PC-3 (cell line): ENCODE data around the gene CAPZB. TPM values are rescaled to one million over a fixed set of nuclear protein-coding genes. Genes with fewer than 3 reads are reported as not detected.

Experiments
- ATAC-seq: fragments of 200-7000 bp; cut with Tn5 transposase; 2 replicates; pipeline ENCODE4 v1.9.1; 2020; ENCODE audit warnings: mild to moderate bottlenecking, moderate library complexity
- BruUV-seq: library from RNA; stranded (reverse); fragments of 400-500 nt; replicated peaks from 2 replicates; lab custom pipeline; 2021; lab: Mats Ljungman, UMichigan
- CTCF ChIA-PET: fragments of 300-600 bp; sonication (Branson Sonifier 250); formaldehyde crosslinking; loops from one replicate; lab custom pipeline; 2022; ENCODE audit warnings: antibody characterized with exemption; lab: Charles Lee
- POLR2A ChIA-PET: fragments of 300-600 bp; sonication (Branson Sonifier 250); formaldehyde crosslinking; loops from one replicate; lab custom pipeline; 2022; ENCODE audit warnings: antibody characterized with exemption; ENCODE audit not compliant: unreplicated experiment; lab: Charles Lee
- DNase-seq: peaks from one replicate; pipeline ENCODE4 v3.0.0-alpha.2; 2015
- H2AFZ ChIP-seq: fragments of 300-600 bp; sonication (generic); 2 replicates; pipeline ENCODE4 v1.6.0; 2016; ENCODE audit warnings: antibody characterized with exemption, low read length
- H3F3A ChIP-seq: fragments of 300-600 bp; sonication (generic); one replicate; pipeline ENCODE4 v1.6.0; 2017; ENCODE audit warnings: antibody characterized with exemption, low read length, control low read depth, mild to moderate bottlenecking; ENCODE audit not compliant: unreplicated experiment
- H3K27ac ChIP-seq: fragments of 300-600 bp; sonication (generic); 2 replicates; pipeline ENCODE4 v1.5.1; 2016; ENCODE audit warnings: mild to moderate bottlenecking, low read length
- H3K27me3 ChIP-seq: fragments of 300-600 bp; sonication (generic); 2 replicates; pipeline ENCODE4 v1.6.1; 2016; ENCODE audit warnings: low read length, mixed read lengths
- H3K36me3 ChIP-seq: fragments of 300-600 bp; sonication (generic); 2 replicates; pipeline ENCODE4 v1.6.1; 2016; ENCODE audit warnings: low read depth, mixed run types, low read length, mixed read lengths
- H3K4me1 ChIP-seq: fragments of 300-600 bp; sonication (generic); 2 replicates; pipeline ENCODE4 v1.5.1; 2016; ENCODE audit warnings: low read length; ENCODE audit not compliant: insufficient read depth
- H3K4me2 ChIP-seq: fragments of 300-600 bp; sonication (generic); 2 replicates; pipeline ENCODE4 v1.6.0; 2016; ENCODE audit warnings: low read length
- H3K4me3 ChIP-seq: fragments of 300-600 bp; sonication (generic); 2 replicates; pipeline ENCODE4 v1.5.1; 2016; ENCODE audit warnings: mild to moderate bottlenecking, low read length, mixed read lengths
- H3K79me2 ChIP-seq: fragments of 300-600 bp; sonication (generic); 2 replicates; pipeline ENCODE4 v1.6.1; 2017; ENCODE audit warnings: low read length, mixed read lengths
- H3K9ac ChIP-seq: fragments of 300-600 bp; sonication (generic); 2 replicates; pipeline ENCODE4 v1.6.0; 2016; ENCODE audit warnings: mild to moderate bottlenecking, low read length
- H3K9me2 ChIP-seq: fragments of 300-600 bp; sonication (generic); replicated peaks from 2 replicates; pipeline ENCODE4 v1.6.1; 2016; ENCODE audit warnings: mixed run types, low read length, mixed read lengths
- H3K9me3 ChIP-seq: fragments of 300-600 bp; sonication (generic); 2 replicates; pipeline ENCODE4 v1.6.1; 2016; ENCODE audit warnings: low read length, mixed read lengths
- H4K20me1 ChIP-seq: fragments of 300-600 bp; sonication (generic); 2 replicates; pipeline ENCODE4 v1.6.1; 2016; ENCODE audit warnings: low read length, mixed read lengths
- CTCF ChIP-seq: fragments of 300-600 bp; sonication (generic); conservative IDR thresholded peaks from 2 replicates; pipeline ENCODE4 v1.5.1; 2017; ENCODE audit warnings: antibody characterized with exemption, low read depth, mild to moderate bottlenecking, low read length
- EZH2 ChIP-seq: fragments of 300-600 bp; sonication (generic); IDR thresholded peaks from one replicate; pipeline ENCODE4 v1.6.1; 2017; ENCODE audit warnings: antibody characterized with exemption, mild to moderate bottlenecking, low read length; ENCODE audit not compliant: unreplicated experiment
- EZH2phosphoT487 ChIP-seq: fragments of 300-600 bp; sonication (generic); IDR thresholded peaks from 2 replicates; pipeline ENCODE4 v1.6.1; 2018; ENCODE audit warnings: mild to moderate bottlenecking, antibody characterized with exemption, low read length, borderline replicate concordance
- intact Hi-C: fragments of 100-400 bp; cut with micrococcal nuclease; formaldehyde crosslinking; loops from 2 replicates; pipeline ENCODE4 v1.9.0; 2023
- total RNA-seq: library from RNA; depleted of rRNA; stranded (reverse); fragments of >200 nt; gene quantifications from 2 replicates; pipeline ENCODE4 v1.2.3, GENCODE V29; 2014

The CAPZB gene
- total RNA-seq, 1 experiment from 2014 or later: 86.7 TPM

- no peak for TF ChIP-seq EZH2phosphoT487
- TF ChIP-seq CTCF: no peak
- TF ChIP-seq EZH2: no peak
- POLR2A ChIA-PET: interaction anchor here (0.6 kb wide), 1 partner anchor 53 kb away, joined by 3 read pairs; no protein-coding TSS in a partner anchor
- BruUV-seq: no TSS peak
Measured at GRCh38 chr1:19309123-19309813, 176.1 kb downstream of the CAPZB start.

GRCh38 chr1:19308509-19308907 lies 176.8 kb downstream of the CAPZB start:
- CTCF ChIA-PET: no interaction called here
- POLR2A ChIA-PET: no interaction called here
- no peak overlapping the region for H2AFZ ChIP-seq
- H3K9me3 ChIP-seq: no peaks in the 10 kb centered on the region
- peaks cover 25% of the 10 kb centered on the region for H3K4me1 ChIP-seq
- no peak overlapping the region for H3K9ac ChIP-seq
- no peaks in the 10 kb centered on the region for H3K27me3 ChIP-seq
- TF ChIP-seq EZH2phosphoT487: no peak
- no peak for TF ChIP-seq EZH2
- no peak for TF ChIP-seq CTCF
- intact Hi-C loops: no loop called here
- 0 out of 2 replicates have a peak, but pooled peaks cover 8% of the 10 kb centered on the region for H4K20me1 ChIP-seq
- H3K4me3 ChIP-seq: no peak overlapping the region
- H3K36me3 ChIP-seq: peaks cover 32% of the 10 kb centered on the region; the same call in 1 of the 2 replicates
- ATAC-seq: no peak
- H3K79me2 ChIP-seq: peaks cover 49% of the 10 kb centered on the region
- H3F3A ChIP-seq: no peaks in the 10 kb centered on the region
- no TSS peak for BruUV-seq
- H3K4me2 ChIP-seq: no peak overlapping the region
- H3K9me2 ChIP-seq: no peaks in the 10 kb centered on the region
- no peak overlapping the region for H3K27ac ChIP-seq
- DNase-seq: no peak

More at GRCh38 chr1:19309123-19309813, 176.1 kb downstream of the CAPZB start:
- 0 out of 2 replicates have a peak, but pooled peaks cover 8% of the 10 kb centered on the region for H4K20me1 ChIP-seq
- no peaks in the 10 kb centered on the region for H3F3A ChIP-seq
- H3K4me3 ChIP-seq: no peak overlapping the region
- H3K9me3 ChIP-seq: no peaks in the 10 kb centered on the region
- H3K4me1 ChIP-seq: peaks cover 33% of the 10 kb centered on the region
- no peak overlapping the region for H3K9ac ChIP-seq
- peaks cover 29% of the 10 kb centered on the region; the same call in 1 of the 2 replicates for H3K36me3 ChIP-seq
- no peak overlapping the region for H2AFZ ChIP-seq
- no peak overlapping the region for H3K4me2 ChIP-seq
- ATAC-seq (no peak), DNase-seq (peak; percentile 54)
- H3K27me3 ChIP-seq: no peaks in the 10 kb centered on the region
- peaks cover 57% of the 10 kb centered on the region for H3K79me2 ChIP-seq
- CTCF ChIA-PET: interaction anchor here (0.5 kb wide), 1 partner anchor 339 kb away, joined by 3 read pairs; no protein-coding TSS in a partner anchor
- intact Hi-C loops: no loop called here
- no peak overlapping the region for H3K27ac ChIP-seq
- H3K9me2 ChIP-seq: no peaks in the 10 kb centered on the region
